HEK293T (cell line): Measurements from ENCODE around the gene KNL1.

Experiments
- BHLHE40 ChIP-seq: fragments of 450-650 bp; IDR thresholded peaks from 2 replicates; pipeline ENCODE4 v1.6.1; 2016; ENCODE audit warnings: mild to moderate bottlenecking, moderate library complexity, borderline replicate concordance
- CTBP1 ChIP-seq: fragments of 450-650 bp; IDR thresholded peaks from 2 replicates; pipeline ENCODE4 v1.6.1; 2016; ENCODE audit warnings: borderline replicate concordance
- FOXK2 ChIP-seq: fragments of 450-650 bp; IDR thresholded peaks from 2 replicates; pipeline ENCODE4 v1.6.1; 2016; ENCODE audit warnings: mild to moderate bottlenecking
- L3MBTL2 ChIP-seq: fragments of 450-650 bp; conservative IDR thresholded peaks from 2 replicates; pipeline ENCODE4 v1.6.1; 2016; ENCODE audit warnings: mild to moderate bottlenecking
- LEF1 ChIP-seq: fragments of 450-650 bp; IDR thresholded peaks from 2 replicates; pipeline ENCODE4 v1.6.1; 2017; ENCODE audit warnings: mild to moderate bottlenecking, borderline replicate concordance
- SP1 ChIP-seq: fragments of 450-650 bp; IDR thresholded peaks from 2 replicates; pipeline ENCODE4 v1.6.1; 2017
- SUZ12 ChIP-seq: fragments of 450-650 bp; IDR thresholded peaks from 2 replicates; pipeline ENCODE4 v1.6.1; 2016; ENCODE audit warnings: mild to moderate bottlenecking
- TARDBP ChIP-seq: fragments of 450-650 bp; IDR thresholded peaks from 2 replicates; pipeline ENCODE4 v1.6.1; 2016
- ZNF384 ChIP-seq: fragments of 450-650 bp; IDR thresholded peaks from 2 replicates; pipeline ENCODE4 v1.6.1; 2016

DNA sequence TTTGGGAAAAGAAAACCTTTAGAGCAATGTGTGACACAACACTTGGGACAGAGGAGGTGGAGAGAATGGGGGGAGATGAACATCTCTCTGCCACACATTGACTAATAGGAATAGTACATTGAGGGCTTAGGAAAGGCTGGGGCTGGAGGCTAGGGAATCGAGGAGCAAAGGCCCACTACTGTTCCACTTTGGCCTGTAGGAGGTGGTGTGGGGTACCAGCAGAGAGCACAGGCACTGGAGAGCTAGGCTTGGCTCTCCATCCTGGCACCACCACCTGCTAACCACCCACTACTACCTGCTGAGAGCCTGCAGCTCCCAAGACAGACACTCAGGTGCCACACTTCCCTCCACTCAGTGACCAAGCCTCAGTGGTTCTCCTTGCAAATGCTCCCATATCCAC, 48.6 kb upstream of the KNL1 start:
- TF ChIP-seq BHLHE40: no peak
- TF ChIP-seq TARDBP: no peak
- no peak for TF ChIP-seq LEF1
- no peak for TF ChIP-seq ZNF384
- no peak for TF ChIP-seq L3MBTL2
- TF ChIP-seq CTBP1: no peak
- no peak for TF ChIP-seq FOXK2
- TF ChIP-seq SP1: no peak
- no peak for TF ChIP-seq SUZ12
